Putamen (tissue), 1 donor: ENCODE results near the gene DNAAF5.
"Not testable (repeated sequence)": the region's sequence is repeated elsewhere in the genome, so short reads cannot be mapped to it uniquely, and the experiment has no call there.

Source experiments
- DNase-seq: peaks from one replicate; pipeline ENCODE4 v3.0.0-alpha.2; 2016; ENCODE audit warnings: low spot score

DNAAF5 gene

GRCh38 chr7:782718-783449 is 56.4 kb downstream of the DNAAF5 start:
- no peak for DNase-seq

DNA sequence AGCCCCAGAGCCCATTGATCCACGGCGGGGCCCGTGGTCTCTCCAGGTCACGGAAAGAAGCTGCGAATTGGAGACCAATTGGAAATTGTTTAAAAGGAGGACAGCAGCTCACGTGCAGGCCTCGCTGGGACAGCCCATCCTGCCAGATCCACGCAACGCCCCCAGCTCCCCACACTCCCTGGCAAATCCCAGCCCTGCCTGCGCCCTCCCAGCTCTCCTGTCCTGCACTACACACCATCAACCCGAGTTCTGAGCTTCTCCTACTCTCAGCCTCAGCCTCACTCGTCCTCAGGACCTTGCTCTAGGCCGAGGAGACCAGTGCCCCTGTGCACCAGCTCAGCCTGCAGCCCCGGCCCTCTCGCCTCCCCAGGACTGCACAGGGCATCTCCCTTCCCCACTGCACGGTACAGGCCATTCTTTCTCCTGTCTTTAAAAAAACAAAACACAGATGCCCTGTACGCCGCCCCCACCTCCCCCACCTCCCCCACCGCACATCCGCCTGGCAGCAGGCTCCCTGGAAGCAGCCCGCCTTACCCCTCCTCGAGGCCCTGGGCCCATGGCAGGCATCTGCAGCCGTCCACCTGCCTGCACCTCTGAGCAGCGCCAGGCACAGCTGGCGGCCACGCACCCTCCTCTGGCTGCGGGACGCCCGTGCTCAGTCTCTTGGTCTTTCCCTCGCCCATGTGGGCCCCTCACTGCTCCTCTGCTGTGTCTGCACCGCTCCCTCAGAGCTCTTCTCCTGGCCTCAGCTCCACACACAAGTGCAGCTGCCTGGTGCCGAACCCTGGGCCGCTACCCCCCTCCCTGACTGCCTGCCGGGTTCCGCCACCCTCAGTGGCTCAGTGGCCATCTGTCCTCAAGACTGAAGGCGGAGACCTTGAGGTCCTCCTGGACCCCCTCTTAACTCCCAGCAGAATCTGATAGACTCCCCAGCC is 57.3 kb downstream of the DNAAF5 start:
- no peak for DNase-seq

GRCh38 chr7:784971-785370 is 58.5 kb downstream of the DNAAF5 start:
- no peak for DNase-seq

DNA sequence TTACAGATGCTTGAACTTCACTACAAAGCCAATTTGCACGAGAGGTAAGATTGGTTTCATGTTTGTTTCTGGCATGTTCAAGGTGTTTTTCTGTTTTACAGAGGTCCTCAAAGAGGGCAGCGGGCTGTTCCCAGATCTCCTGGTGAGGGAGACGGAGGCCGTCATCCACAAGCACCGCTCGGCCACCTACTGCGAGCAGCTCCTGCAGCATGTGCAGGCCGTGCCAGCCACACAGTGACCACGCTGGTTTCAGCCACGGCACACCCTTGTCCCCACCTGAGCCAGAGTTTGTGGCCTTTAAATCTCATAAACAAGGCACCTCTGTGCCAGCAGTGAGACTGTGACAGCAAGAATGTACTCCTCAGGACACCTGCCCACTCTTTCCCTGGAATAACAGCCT is 58.9 kb downstream of the DNAAF5 start:
- DNase-seq = no peak

DNA sequence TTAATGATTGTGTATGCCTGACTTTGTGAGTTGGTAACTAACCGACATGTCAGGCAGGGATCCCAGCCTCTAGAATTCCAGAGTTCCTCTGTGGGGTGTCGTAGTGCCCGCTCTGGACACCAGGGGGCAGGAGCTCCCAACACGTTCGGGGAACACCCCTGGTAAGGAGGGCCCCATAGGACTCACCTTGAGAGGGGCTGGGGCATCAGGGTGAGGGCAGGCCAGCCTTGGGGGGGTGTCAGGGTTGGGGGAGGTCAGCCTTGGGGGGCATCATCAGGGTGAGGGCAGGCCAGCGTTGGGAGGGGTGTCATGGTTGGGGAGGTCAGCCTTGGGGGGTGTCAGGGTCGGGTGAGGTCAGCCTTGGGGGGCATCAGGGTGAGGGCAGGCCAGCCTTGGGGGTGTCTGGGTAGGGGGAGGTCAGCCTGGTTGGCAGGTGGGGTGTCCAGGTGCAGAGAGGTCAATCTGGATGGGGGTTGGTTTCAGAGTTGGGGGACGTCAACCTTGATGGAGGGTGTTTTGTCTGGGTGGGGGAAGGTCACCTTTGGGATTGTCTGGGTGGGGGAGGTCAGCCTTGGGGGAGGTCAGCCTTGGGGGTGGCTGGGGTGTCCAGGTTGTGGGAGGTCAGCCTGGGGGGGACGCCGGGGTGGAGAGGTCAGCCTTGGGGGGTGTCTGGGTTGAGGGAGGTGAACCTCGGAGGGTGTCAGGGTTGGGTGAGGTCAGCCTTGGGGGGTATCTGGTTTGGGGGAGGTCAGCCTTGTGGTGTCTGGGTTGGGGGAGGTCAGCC is 60.2 kb downstream of the DNAAF5 start:
- peak; percentile 22 for DNase-seq

GRCh38 chr7:787332-788240 is 61.1 kb downstream of the DNAAF5 start:
- no peak for DNase-seq

DNA sequence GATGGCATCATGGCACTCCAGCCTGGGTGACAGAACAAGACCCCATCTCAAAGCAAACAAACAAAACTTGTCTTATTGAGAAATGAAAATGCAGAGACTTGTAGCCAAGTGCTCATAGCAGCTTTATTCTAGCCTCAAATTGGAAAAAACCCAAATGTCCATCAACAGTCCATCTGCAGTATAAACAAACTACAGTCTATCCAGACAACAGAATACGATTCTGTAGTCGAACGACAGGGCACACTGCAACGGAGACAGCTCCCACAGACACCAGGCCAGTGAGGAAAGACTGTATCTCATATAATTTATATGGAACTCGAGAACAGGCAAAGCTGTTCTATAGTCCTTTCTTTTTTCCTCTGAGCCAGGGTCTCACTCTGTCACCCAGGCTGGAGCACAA is 65.0 kb downstream of the DNAAF5 start:
- peak; percentile 19 for DNase-seq

DNA sequence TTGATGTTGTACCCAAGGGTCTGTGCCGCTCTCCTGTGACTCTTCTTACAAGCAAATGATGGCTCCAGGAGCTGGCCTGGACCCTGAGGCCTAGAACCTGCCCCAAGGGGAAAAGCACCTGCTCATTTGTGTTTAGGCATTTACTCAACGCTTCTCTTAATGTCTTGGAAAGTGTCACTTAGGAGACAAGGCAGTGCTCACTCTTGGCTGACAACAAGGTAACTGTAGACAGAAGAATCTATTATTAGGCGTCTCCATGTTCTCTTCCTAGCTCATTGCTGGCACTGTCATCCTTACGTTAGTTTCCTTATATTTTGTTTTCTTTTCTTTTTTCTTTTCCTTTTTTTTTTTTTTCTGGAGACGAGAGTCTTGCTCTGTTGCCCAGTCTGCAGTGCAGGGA is 67.7 kb downstream of the DNAAF5 start:
- DNase-seq = no peak

DNA sequence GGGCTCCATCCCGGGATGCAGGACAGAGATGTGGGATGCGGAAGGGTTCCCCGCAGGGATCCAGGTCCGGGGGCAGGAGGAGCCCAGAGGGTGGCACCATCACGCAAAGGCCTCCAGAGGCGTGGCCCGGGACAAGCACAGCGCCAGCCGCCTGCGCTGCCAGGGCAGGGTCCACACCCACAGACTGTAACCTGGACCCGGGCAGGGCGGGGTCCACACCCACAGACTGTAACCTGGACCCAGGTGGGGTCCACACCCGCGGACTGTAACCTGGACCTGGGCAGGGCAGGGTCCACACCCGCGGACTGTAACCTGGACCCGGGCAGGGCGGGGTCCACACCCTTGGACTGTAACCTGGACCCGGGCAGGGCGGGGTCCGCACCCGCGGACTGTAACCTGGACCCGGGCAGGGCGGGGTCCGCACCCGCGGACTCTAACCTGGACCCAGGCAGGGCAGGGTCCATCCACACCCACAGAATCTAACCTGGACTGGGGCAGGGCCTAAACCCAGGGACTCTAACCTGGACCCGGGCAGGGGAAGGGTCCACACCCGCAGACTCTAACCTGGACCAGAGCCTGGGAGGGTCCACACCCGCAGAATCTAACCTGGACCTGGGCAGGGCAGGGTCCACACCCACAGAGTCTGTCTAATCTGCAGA is 68.3 kb downstream of the DNAAF5 start:
- no peak for DNase-seq

DNA sequence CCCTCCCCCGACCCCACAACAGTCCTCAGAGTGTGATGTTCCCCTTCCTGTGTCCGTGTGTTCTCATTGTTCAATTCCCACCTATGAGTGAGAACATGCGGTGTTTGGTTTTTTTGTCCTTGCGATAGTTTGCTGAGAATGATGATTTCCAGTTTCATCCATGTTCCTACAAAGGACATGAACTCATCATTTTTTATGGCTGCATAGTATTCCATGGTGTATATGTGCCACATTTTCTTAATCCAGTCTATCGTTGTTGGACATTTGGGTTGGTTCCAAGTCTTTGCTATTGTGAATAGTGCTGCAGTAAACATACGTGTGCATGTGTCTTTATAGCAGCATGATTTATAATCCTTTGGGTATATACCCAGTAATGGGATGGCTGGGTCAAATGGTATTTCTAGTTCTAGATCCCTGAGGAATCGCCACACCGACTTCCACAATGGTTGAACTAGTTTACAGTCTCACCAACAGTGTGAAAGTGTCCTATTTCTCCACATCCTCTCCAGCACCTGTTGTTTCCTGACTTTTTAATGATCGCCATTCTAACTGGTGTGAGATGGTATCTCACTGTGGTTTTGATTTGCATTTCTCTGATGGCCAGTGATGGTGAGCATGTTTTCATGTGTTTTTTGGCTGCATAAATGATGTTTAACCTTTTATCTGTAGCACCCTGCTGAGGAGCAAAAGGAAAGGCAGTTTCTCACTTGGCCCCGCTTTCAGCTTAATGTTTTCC is 70.1 kb downstream of the DNAAF5 start:
- not testable (repeated sequence) for DNase-seq

- no peak for DNase-seq
Observed at GRCh38 chr7:798921-799470, 72.5 kb downstream of the DNAAF5 start.

DNA sequence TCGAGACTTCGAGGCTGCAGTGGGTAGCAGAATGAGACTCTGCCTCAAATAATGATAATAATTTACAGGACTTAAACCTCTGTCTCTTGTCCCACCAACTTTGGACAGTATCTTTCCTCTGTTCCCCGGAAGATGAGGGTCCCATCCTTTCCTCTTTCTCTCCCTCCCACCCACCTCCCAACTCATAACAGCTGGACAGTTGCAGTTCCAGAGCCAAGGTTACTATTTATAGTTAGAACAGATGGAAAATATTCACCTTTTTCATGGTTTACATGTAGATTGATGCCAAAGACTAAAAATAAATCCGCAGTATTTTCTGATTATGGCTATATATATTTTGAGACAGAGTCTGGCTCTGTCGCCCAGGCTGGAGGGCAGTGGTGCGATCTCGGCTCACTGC is 74.2 kb downstream of the DNAAF5 start:
- DNase-seq = no peak

- DNase-seq = not testable (repeated sequence)
Observed at GRCh38 chr7:801351-801750, 74.9 kb downstream of the DNAAF5 start.

- no peak for DNase-seq
Observed at GRCh38 chr7:801940-802381, 75.5 kb downstream of the DNAAF5 start.

GRCh38 chr7:802500-803242 is 76.2 kb downstream of the DNAAF5 start:
- DNase-seq = no peak

DNA sequence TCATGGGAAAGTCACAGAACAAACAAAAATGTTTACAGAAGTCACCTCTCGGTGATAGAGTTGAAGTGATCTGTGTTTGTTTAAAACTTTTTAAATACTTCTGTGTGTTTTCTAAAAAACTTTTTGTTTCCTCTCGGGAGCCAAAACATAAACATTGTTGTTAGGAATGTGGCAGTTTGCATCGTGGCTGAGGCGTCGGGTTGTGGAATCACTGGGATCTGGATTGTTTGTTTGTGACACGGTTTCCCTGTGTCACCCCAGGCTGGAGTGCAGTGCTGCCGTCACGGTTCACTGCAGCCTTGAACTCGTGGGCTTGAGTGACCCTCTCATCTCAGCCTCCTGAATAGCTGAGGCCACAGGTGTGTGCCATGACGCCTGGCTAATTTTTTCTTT is 76.7 kb downstream of the DNAAF5 start:
- no peak for DNase-seq

DNA sequence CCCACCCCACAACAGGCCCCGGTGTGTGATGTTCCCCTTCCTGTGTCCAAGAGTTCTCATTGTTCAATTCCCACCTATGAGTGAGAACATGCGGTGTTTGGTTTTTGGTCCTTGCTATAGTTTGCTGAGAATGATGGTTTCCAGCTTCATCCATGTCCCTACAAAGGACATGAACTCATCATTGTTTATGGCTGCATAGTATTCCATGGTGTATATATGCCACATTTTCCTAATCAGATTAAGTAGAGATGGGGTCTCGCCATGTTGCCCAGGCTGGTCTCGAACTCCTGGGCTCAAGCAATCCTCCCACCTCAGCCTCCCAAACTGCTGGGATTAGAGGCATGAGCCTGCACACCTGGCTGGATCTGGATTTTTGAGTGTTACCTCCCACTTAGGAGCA is 77.3 kb downstream of the DNAAF5 start:
- DNase-seq = not testable (repeated sequence)

DNA sequence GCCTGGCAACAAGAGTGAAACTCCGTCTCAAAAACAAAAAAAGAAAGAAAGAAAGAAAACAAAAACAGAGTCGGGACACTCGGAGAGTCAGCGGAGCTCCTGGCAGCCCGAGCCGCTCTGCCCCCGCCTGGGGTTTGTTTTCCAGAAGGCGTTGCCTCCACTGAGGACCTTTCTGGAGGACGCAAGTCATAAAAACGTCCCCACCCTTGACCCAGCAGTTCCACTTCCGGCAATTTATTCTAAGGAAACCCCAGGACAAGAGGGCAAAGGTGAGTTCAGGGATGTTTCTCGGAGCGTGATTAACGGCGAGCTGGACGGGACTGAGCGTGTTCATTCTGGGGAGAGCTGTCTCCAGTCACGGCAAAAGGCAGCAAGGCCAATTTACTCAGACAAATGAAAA is 78.8 kb downstream of the DNAAF5 start:
- no peak for DNase-seq
